IPS-18a (cell line): ENCODE data around the gene SLC11A1.

ENCODE experiments used
- H3K27ac ChIP-seq: one replicate; pipeline ENCODE4 v1.5.1; 2013; ENCODE audit warnings: low read length
- H3K27me3 ChIP-seq: one replicate; pipeline ENCODE4 v1.6.1; 2013; ENCODE audit warnings: mild to moderate bottlenecking, low read length; ENCODE audit not compliant: control insufficient read depth, insufficient read depth
- H3K36me3 ChIP-seq: one replicate; pipeline ENCODE4 v1.6.1; 2013; ENCODE audit warnings: low read depth, low read length; ENCODE audit not compliant: control insufficient read depth
- H3K4me1 ChIP-seq: one replicate; pipeline ENCODE4 v1.6.1; 2013; ENCODE audit warnings: low read depth, low read length; ENCODE audit not compliant: control insufficient read depth
- H3K4me3 ChIP-seq: one replicate; pipeline ENCODE4 v1.5.1; 2013; ENCODE audit warnings: low read length
- H3K9ac ChIP-seq: one replicate; pipeline ENCODE4 v1.6.1; 2013; ENCODE audit warnings: mild to moderate bottlenecking, low read length, moderate library complexity
- H3K9me3 ChIP-seq: one replicate; pipeline ENCODE4 v1.6.1; 2013; ENCODE audit warnings: low read depth, low read length; ENCODE audit not compliant: control insufficient read depth

Gene SLC11A1

GRCh38 chr2:218395456-218395825 is 13.4 kb downstream of the SLC11A1 start:
- Histone ChIP-seq H3K9ac (no peak overlapping the region), H3K27me3 (peaks cover 38% of the 10 kb centered on the region), H3K36me3 (no peaks in the 10 kb centered on the region), H3K4me1 (peaks cover 16% of the 10 kb centered on the region), H3K9me3 (no peaks in the 10 kb centered on the region), H3K4me3 (peak overlapping the region; percentile 94), H3K27ac (no peak overlapping the region)

- Histone ChIP-seq H3K4me1 (peaks cover 16% of the 10 kb centered on the region), H3K27me3 (peaks cover 38% of the 10 kb centered on the region), H3K4me3 (peak overlapping the region; percentile 94), H3K27ac (peak overlapping the region; percentile 97), H3K9me3 (no peaks in the 10 kb centered on the region), H3K36me3 (no peaks in the 10 kb centered on the region), H3K9ac (peak overlapping the region; percentile 91)
Measured at GRCh38 chr2:218395826-218396687, 14.0 kb downstream of the SLC11A1 start.

GRCh38 chr2:218396688-218397462 is 14.8 kb downstream of the SLC11A1 start:
- peak overlapping the region; percentile 91 for H3K9ac ChIP-seq
- H3K36me3 ChIP-seq, result no peaks in the 10 kb centered on the region
- H3K4me3 ChIP-seq, result peak overlapping the region; percentile 94
- H3K4me1 ChIP-seq, result peaks cover 16% of the 10 kb centered on the region
- H3K9me3 ChIP-seq, result no peaks in the 10 kb centered on the region
- no peak overlapping the region for H3K27ac ChIP-seq
- H3K27me3 ChIP-seq, result peaks cover 38% of the 10 kb centered on the region

GRCh38 chr2:218397463-218397819 is 15.4 kb downstream of the SLC11A1 start:
- Histone ChIP-seq H3K27me3 (peaks cover 38% of the 10 kb centered on the region), H3K4me1 (peaks cover 16% of the 10 kb centered on the region), H3K4me3 (peak overlapping the region; percentile 94), H3K36me3 (no peaks in the 10 kb centered on the region), H3K27ac (no peak overlapping the region), H3K9ac (no peak overlapping the region), H3K9me3 (no peaks in the 10 kb centered on the region)

- H3K9me3 ChIP-seq, result no peaks in the 10 kb centered on the region
- peaks cover 16% of the 10 kb centered on the region for H3K4me1 ChIP-seq
- no peaks in the 10 kb centered on the region for H3K36me3 ChIP-seq
- peak overlapping the region; percentile 94 for H3K4me3 ChIP-seq
- no peak overlapping the region for H3K9ac ChIP-seq
- no peak overlapping the region for H3K27ac ChIP-seq
- H3K27me3 ChIP-seq, result peaks cover 38% of the 10 kb centered on the region
Measured at GRCh38 chr2:218397820-218398436, 15.9 kb downstream of the SLC11A1 start.

GRCh38 chr2:218398437-218399390 is 16.6 kb downstream of the SLC11A1 start:
- H3K27me3 ChIP-seq, result peaks cover 38% of the 10 kb centered on the region
- H3K36me3 ChIP-seq, result no peaks in the 10 kb centered on the region
- no peak overlapping the region for H3K27ac ChIP-seq
- H3K4me3 ChIP-seq, result peak overlapping the region; percentile 94
- H3K9ac ChIP-seq, result no peak overlapping the region
- no peaks in the 10 kb centered on the region for H3K9me3 ChIP-seq
- H3K4me1 ChIP-seq, result peaks cover 16% of the 10 kb centered on the region

GRCh38 chr2:218399391-218400166 is 17.5 kb downstream of the SLC11A1 start, which contains the start of gene CTDSP1:
Gene CTDSP1 (plus strand): TSS chr2:218399868. CDS start chr2:218400091, 223 bp downstream.
- Histone ChIP-seq H3K9ac (peak within 1 kb of the TSS; percentile 45), H3K36me3 (no peaks in the 10 kb centered on the region), H3K4me3 (peak within 1 kb of the TSS; percentile 70), H3K27me3 (peaks cover 38% of the 10 kb centered on the region), H3K4me1 (peaks cover 16% of the 10 kb centered on the region), H3K27ac (no peak within 1 kb of the TSS), H3K9me3 (no peaks in the 10 kb centered on the region)

GRCh38 chr2:218400167-218400929 is 18.3 kb downstream of the SLC11A1 start:
- Histone ChIP-seq H3K27me3 (peaks cover 35% of the 10 kb centered on the region), H3K9me3 (no peaks in the 10 kb centered on the region), H3K9ac (peak overlapping the region; percentile 45), H3K4me3 (peak overlapping the region; percentile 70), H3K27ac (no peak overlapping the region), H3K4me1 (peaks cover 23% of the 10 kb centered on the region), H3K36me3 (no peaks in the 10 kb centered on the region)

GRCh38 chr2:218400930-218401881 is 19.1 kb downstream of the SLC11A1 start:
- H3K4me1 ChIP-seq, result peaks cover 27% of the 10 kb centered on the region
- no peaks in the 10 kb centered on the region for H3K36me3 ChIP-seq
- peak overlapping the region; percentile 70 for H3K4me3 ChIP-seq
- no peak overlapping the region for H3K9ac ChIP-seq
- no peaks in the 10 kb centered on the region for H3K9me3 ChIP-seq
- no peak overlapping the region for H3K27ac ChIP-seq
- peaks cover 34% of the 10 kb centered on the region for H3K27me3 ChIP-seq
